GM23338 (cell line): ENCODE measurements around the gene MPP3. TPM values are rescaled to one million over a fixed set of nuclear protein-coding genes. Genes with fewer than 3 reads are reported as not detected.

Experiments
- ATAC-seq: fragments of 200-7000 bp; cut with Tn5 transposase; 3 replicates; pipeline ENCODE4 v1.9.1; 2020
- DNase-seq: peaks from one replicate; pipeline ENCODE4 v3.0.0-alpha.2; 2015; ENCODE audit warnings: low spot score
- H2AFZ ChIP-seq: fragments of 200-600 bp; sonication (generic); 2 replicates; pipeline ENCODE4 v1.8.0; 2016; ENCODE audit warnings: antibody characterized with exemption, mild to moderate bottlenecking, moderate library complexity
- H3F3A ChIP-seq: fragments of 200-600 bp; sonication (generic); replicated peaks from 2 replicates; pipeline ENCODE4 v1.8.0; 2017; ENCODE audit warnings: antibody characterized with exemption, mixed run types, low read depth
- H3K27ac ChIP-seq: fragments of 200-600 bp; sonication (generic); 2 replicates; pipeline ENCODE4 v1.6.1; 2016; ENCODE audit warnings: low read depth
- H3K27me3 ChIP-seq: fragments of 200-600 bp; sonication (generic); 2 replicates; pipeline ENCODE4 v1.8.0; 2016; ENCODE audit warnings: mild to moderate bottlenecking, mixed run types, moderate library complexity; ENCODE audit not compliant: insufficient read depth
- H3K36me3 ChIP-seq: fragments of 200-600 bp; sonication (generic); 2 replicates; pipeline ENCODE4 v1.8.0; 2016; ENCODE audit warnings: mild to moderate bottlenecking; ENCODE audit not compliant: insufficient read depth
- H3K4me1 ChIP-seq: fragments of 200-600 bp; sonication (generic); 2 replicates; pipeline ENCODE4 v1.8.0; 2016; ENCODE audit warnings: mild to moderate bottlenecking, moderate library complexity; ENCODE audit not compliant: insufficient read depth
- H3K4me2 ChIP-seq: fragments of 200-600 bp; sonication (generic); 2 replicates; pipeline ENCODE4 v1.7.1; 2017; ENCODE audit warnings: mixed run types
- H3K4me3 ChIP-seq: fragments of 200-600 bp; sonication (generic); 2 replicates; pipeline ENCODE4 v1.6.1; 2016; ENCODE audit warnings: mixed run types
- H3K79me2 ChIP-seq: fragments of 200-600 bp; sonication (generic); replicated peaks from 2 replicates; pipeline ENCODE4 v1.8.0; 2017; ENCODE audit warnings: mild to moderate bottlenecking; ENCODE audit not compliant: insufficient read depth
- H3K9me2 ChIP-seq: fragments of 200-600 bp; sonication (generic); 2 replicates; pipeline ENCODE4 v1.8.0; 2017; ENCODE audit not compliant: insufficient read depth
- H4K20me1 ChIP-seq: fragments of 200-600 bp; sonication (generic); replicated peaks from 2 replicates; pipeline ENCODE4 v1.8.0; 2017; ENCODE audit warnings: mild to moderate bottlenecking; ENCODE audit not compliant: insufficient read depth
- H3K27ac Mint-ChIP-seq: 2 replicates; pipeline ENCODE4 v1.8.0; 2020; ENCODE audit warnings: inconsistent platforms, mild to moderate bottlenecking, moderate library complexity, mixed read lengths
- H3K27me3 Mint-ChIP-seq: 3 replicates; pipeline ENCODE4 v1.8.0; 2022; ENCODE audit warnings: low read depth, mild to moderate bottlenecking, moderate library complexity, mixed read lengths, inconsistent platforms; ENCODE audit not compliant: insufficient read depth, poor library complexity
- H3K36me3 Mint-ChIP-seq: 3 replicates; pipeline ENCODE4 v1.8.0; 2021; ENCODE audit warnings: low read depth, mild to moderate bottlenecking, inconsistent platforms, moderate library complexity, mixed read lengths
- H3K4me1 Mint-ChIP-seq: 3 replicates; pipeline ENCODE4 v1.8.0; 2020; ENCODE audit warnings: mild to moderate bottlenecking, inconsistent platforms, mixed read lengths
- H3K4me3 Mint-ChIP-seq: 3 replicates; pipeline ENCODE4 v1.8.0; 2021; ENCODE audit warnings: moderate library complexity, mild to moderate bottlenecking, inconsistent platforms, mixed read lengths
- H3K9me3 Mint-ChIP-seq: 3 replicates; pipeline ENCODE4 v1.8.0; 2020; ENCODE audit warnings: moderate library complexity, mild to moderate bottlenecking, inconsistent platforms, mixed read lengths
- CREB1 ChIP-seq: fragments of 250-450 bp; sonication (Bioruptor Pico); IDR thresholded peaks from 2 replicates; pipeline ENCODE4 v1.5.0; 2020; ENCODE audit warnings: low read depth, mild to moderate bottlenecking, moderate library complexity
- CTCF ChIP-seq, 2 experiments: fragments of 200-600 bp in 1 of 2; sonication (generic) in 1 of 2; conservative IDR thresholded peaks; 2 replicates each; pipeline versions ENCODE4 v1.5.1 to v1.6.1; 2016 to 2017; ENCODE audit warnings: antibody characterized with exemption in 2 of 2, low read depth in 2 of 2, mild to moderate bottlenecking in 2 of 2, moderate library complexity in 1 of 2
- ETS1 ChIP-seq: IDR thresholded peaks from 2 replicates; pipeline ENCODE4 v1.6.1; 2016; ENCODE audit warnings: antibody characterized with exemption
- EZH2phosphoT487 ChIP-seq: fragments of 200-600 bp; sonication (generic); IDR thresholded peaks from one replicate; pipeline ENCODE4 v1.8.1; 2018; ENCODE audit warnings: antibody characterized with exemption; ENCODE audit not compliant: unreplicated experiment
- NANOG ChIP-seq: IDR thresholded peaks from 2 replicates; pipeline ENCODE4 v1.6.1; 2016; ENCODE audit warnings: antibody characterized with exemption, borderline replicate concordance
- STAT1 ChIP-seq: IDR thresholded peaks from one replicate; pipeline ENCODE4 v1.6.1; 2016; ENCODE audit warnings: antibody characterized with exemption; ENCODE audit not compliant: unreplicated experiment
- ZNF462 ChIP-seq: fragments of 250-450 bp; sonication (Bioruptor Pico); IDR thresholded peaks from 2 replicates; pipeline ENCODE4 v1.5.0; 2020; ENCODE audit warnings: mild to moderate bottlenecking, moderate library complexity
- polyA plus RNA-seq: library from polyadenylated mRNA; unstranded; fragments of >200 nt; fragmentation: Nextera tagmentation; extraction: Ambion mirVana; gene quantifications from 2 replicates; pipeline ENCODE4 v1.2.1, GENCODE V29; 2016
- total RNA-seq: library from RNA; depleted of rRNA; stranded (reverse); fragments of >200 nt; shearing (Covaris generic); gene quantifications from 2 replicates; pipeline ENCODE4 v1.2.3, GENCODE V29; 2014

Gene MPP3
- total and polyA plus RNA-seq, 2 experiments from 2014 or later = 6.6 to 7.4 TPM

- TF ChIP-seq CTCF (conservative IDR thresholded peaks at IDR 0.05; ENCODE audit: low read depth in 2 of 2) (no peak), NANOG (no peak), ETS1 (no peak), STAT1 (no peak), ZNF462 (CRISPR knock-in tag) (no peak), CREB1 (CRISPR knock-in tag) (no peak)
Measured at GRCh38 chr17:43848601-43849000, 15.7 kb upstream of the MPP3 start (continued).

DNA sequence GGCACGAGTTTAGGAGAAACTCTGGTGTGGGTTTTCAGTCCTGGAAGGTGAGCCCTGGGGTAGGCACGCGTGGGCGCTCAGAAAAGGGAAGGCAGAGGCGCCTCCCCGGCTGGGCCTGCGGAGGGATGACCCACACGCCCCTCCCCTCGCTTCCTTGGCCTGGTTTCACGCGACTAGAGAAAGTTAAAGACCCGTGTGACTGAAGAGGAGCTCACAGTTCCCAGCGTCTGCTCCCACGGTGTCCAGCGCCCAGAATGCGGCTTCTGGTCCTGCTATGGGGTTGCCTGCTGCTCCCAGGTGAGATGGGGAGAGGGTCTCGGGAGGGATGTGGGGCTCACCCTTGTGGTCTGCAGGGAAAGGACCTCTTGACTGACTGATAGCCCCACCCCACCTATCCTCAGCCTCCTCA, 14.0 kb upstream of the MPP3 start, which contains the start of gene CD300LG:
CD300LG (plus strand) TSS at position 214 of the 409 bp plus-strand sequence; CDS start at position 255, 41 bp downstream.
- H3K4me3 ChIP-seq = peak within 1 kb of the TSS; percentile 50
- Mint-ChIP-seq H3K36me3 (no peaks in the 10 kb centered on the region), H3K4me1 (peaks cover 18% of the 10 kb centered on the region), H3K4me3 (peak within 1 kb of the TSS; percentile 54; the same call in 2 of the 3 replicates), H3K27me3 (peaks cover 3% of the 10 kb centered on the region), H3K27ac (no peak within 1 kb of the TSS), H3K9me3 (no peaks in the 10 kb centered on the region)
- H3K36me3 ChIP-seq = no peaks in the 10 kb centered on the region
- H3K27me3 ChIP-seq = peaks cover 10% of the 10 kb centered on the region; the same call in 1 of the 2 replicates
- H3K4me2 ChIP-seq = peak within 1 kb of the TSS; percentile 78
- no peaks in the 10 kb centered on the region for H3F3A ChIP-seq
- H3K79me2 ChIP-seq = no peaks in the 10 kb centered on the region
- H3K4me1 ChIP-seq = peaks cover 11% of the 10 kb centered on the region; the same call in 1 of the 2 replicates
- no peaks in the 10 kb centered on the region for H4K20me1 ChIP-seq
- no peaks in the 10 kb centered on the region for H3K9me2 ChIP-seq
- H3K27ac ChIP-seq = no peak within 1 kb of the TSS
- peak within 1 kb of the TSS; percentile 92 for H2AFZ ChIP-seq
- ATAC-seq = peak; percentile 69
- peak; percentile 55 for DNase-seq
- TF ChIP-seq ETS1 (no peak), EZH2phosphoT487 (no peak), CTCF (conservative IDR thresholded peaks at IDR 0.05; ENCODE audit: low read depth in 2 of 2) (peak in 1 of 2 experiments; percentile 21; a peak in 1 of 4 replicates)
